Epithelial cell of esophagus (primary cell): Measurements from ENCODE around the gene OR5D16.

ENCODE experiments used
- DNase-seq: peaks from one replicate; pipeline ENCODE4 v3.0.0; 2010; ENCODE audit warnings: low read depth
- H3K4me3 ChIP-seq: 2 replicates; pipeline ENCODE4 v1.5.1; 2011; ENCODE audit warnings: mild to moderate bottlenecking, low read length, control low read depth
- CTCF ChIP-seq: IDR thresholded peaks from 2 replicates; pipeline ENCODE4 v1.5.1; 2011; ENCODE audit warnings: low read depth, mild to moderate bottlenecking, low read length, control low read depth, inconsistent platforms; ENCODE audit not compliant: insufficient read depth; ENCODE audit errors: missing control alignments

Gene OR5D16

GRCh38 chr11:55838452-55838851, at the start of gene OR5D16:
Gene OR5D16 (plus strand): TSS chr11:55838752. CDS start chr11:55838752, 0 bp downstream.
- no peak for TF ChIP-seq CTCF
- no peak within 1 kb of the TSS for H3K4me3 ChIP-seq
- no peak for DNase-seq

- H3K4me3 ChIP-seq = no peak overlapping the region
- DNase-seq = no peak
- no peak for TF ChIP-seq CTCF
Observed at GRCh38 chr11:55791606-55792005, 46.9 kb upstream of the OR5D16 start.

GRCh38 chr11:55793321-55793720, 45.2 kb upstream of the OR5D16 start:
- TF ChIP-seq CTCF = no peak
- no peak for DNase-seq
- H3K4me3 ChIP-seq = no peak overlapping the region

GRCh38 chr11:55795256-55795655, 43.3 kb upstream of the OR5D16 start, which contains the start of gene OR5D14:
Gene OR5D14 (plus strand): TSS chr11:55795556. CDS start chr11:55795556, 0 bp downstream.
- no peak for DNase-seq
- no peak for TF ChIP-seq CTCF
- H3K4me3 ChIP-seq = no peak within 1 kb of the TSS

- no peak for DNase-seq
- TF ChIP-seq CTCF = no peak
Observed at GRCh38 chr11:55806248-55806647, 32.3 kb upstream of the OR5D16 start.

GRCh38 chr11:55811067-55811466, 27.5 kb upstream of the OR5D16 start, which contains the start of gene OR5L1:
Gene OR5L1 (plus strand): TSS chr11:55811367. CDS start chr11:55811467, 100 bp downstream.
- TF ChIP-seq CTCF = no peak
- no peak for DNase-seq
- H3K4me3 ChIP-seq = no peak within 1 kb of the TSS

More at GRCh38 chr11:55806248-55806647, 32.3 kb upstream of the OR5D16 start:
- no peak overlapping the region for H3K4me3 ChIP-seq

- no peak for DNase-seq
- no peak within 1 kb of the TSS for H3K4me3 ChIP-seq
- no peak for TF ChIP-seq CTCF
Observed at GRCh38 chr11:55819330-55819729, 19.2 kb upstream of the OR5D16 start, which contains the start of gene OR5D18. Gene OR5D18 (plus strand): TSS chr11:55819630. CDS start chr11:55819630, 0 bp downstream.
